CD4-positive, alpha-beta T cell treated with Interleukin-6 at 100 ng/mL for 8 hours (primary cell): ENCODE data around the gene SLFN5.
A peak's percentile ranks its signal among the peaks of the same experiment; 100 is the strongest.
"Not testable (repeated sequence)": the region's sequence is repeated elsewhere in the genome, so short reads cannot be mapped to it uniquely, and the experiment has no call there.

Experiments used
- DNase-seq: peaks from one replicate; pipeline ENCODE4 v3.0.0-alpha.2; 2020; ENCODE audit warnings: mixed read lengths, low spot score

SLFN5 gene

DNA sequence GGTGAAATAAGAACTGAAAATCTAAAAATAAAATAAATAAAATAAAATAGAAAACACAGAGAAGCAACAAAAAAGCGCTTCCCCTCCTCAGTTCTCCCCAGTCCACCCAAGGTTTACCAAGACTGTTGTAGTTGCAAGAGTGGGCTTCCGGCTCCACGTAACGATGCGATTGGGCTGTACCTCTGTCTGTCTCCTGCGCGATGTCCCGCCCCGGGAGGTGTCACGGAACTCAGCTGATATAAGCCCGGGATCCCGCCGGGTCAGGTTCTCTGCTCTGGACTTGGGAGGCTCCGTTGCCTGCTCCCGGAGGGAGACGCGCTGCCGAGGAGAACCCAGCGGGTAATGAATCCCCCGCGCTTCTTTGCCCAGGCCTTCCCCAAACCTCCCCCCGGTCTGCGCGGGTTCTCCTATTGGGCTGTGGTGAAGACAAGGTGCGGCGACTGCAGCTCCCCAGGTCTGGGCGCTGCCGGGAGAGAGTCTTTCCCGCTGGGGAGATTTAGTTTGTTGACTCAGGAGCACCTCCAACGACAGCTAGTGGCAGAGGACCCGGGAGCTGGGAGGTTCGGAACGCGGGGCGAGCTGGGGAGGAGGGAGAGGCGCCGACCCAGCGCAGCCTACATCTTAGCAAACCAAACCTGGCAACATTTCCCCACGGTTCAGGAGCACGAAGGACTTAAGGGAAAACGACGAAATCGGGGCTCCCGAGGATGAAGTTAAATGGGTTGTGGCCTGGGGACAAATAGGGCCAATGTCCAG is at the start of gene SLFN5:
TSS of gene SLFN5 (plus strand) at position 268 of the 756 bp plus-strand sequence. CDS start 15,619 bp downstream, outside the sequence.
- peak; percentile 95 for DNase-seq

- DNase-seq: not testable (repeated sequence)
These were observed 48.9 kb upstream of the SLFN5 start, which contains the start of gene SLC35G3 for GRCh38 chr17:35194001-35194400. TSS of gene SLC35G3 (minus strand) at chr17:35194393. CDS start at chr17:35194307, 86 bp downstream.

GRCh38 chr17:35195062-35195461 is 47.8 kb upstream of the SLFN5 start:
- DNase-seq: not testable (repeated sequence)

DNA sequence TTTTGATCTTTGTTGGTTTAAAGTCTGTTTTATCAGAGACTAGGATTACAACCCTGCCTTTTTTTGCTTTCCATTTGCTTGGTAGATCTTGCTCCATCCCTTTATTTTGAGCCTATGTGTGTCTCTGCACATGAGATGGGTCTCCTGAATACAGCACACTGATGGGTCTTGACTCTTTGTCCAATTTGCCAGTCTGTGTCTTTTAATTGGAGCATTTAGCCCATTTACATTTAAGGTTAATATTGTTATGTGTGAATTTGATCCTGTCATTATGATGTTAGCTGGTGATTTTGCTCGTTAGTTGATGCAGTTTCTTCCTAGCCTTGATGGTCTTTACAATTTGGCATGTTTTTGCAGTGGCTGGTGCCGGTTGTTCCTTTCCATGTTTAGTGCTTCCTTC is 40.3 kb upstream of the SLFN5 start:
- DNase-seq: not testable (repeated sequence)

DNA sequence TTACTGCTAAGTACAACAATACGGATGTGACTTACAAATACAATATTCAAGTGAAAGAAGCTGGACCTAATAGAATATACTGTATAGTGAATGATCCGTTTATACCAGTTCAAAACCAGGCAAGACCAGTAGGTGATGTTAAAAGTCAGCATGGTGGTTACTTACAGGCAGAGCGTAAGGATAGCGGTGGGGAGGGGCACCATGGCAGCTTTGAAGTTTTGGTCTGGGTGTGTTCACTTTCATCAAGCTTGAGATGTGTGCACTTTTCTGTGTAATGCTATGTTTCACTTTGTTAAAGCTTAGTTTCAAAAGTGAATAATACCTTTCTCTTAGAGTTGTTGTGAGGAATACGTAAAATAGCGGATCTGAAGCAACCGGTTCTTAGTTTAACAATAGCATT is 32.1 kb upstream of the SLFN5 start:
- peak; percentile 61 for DNase-seq

DNA sequence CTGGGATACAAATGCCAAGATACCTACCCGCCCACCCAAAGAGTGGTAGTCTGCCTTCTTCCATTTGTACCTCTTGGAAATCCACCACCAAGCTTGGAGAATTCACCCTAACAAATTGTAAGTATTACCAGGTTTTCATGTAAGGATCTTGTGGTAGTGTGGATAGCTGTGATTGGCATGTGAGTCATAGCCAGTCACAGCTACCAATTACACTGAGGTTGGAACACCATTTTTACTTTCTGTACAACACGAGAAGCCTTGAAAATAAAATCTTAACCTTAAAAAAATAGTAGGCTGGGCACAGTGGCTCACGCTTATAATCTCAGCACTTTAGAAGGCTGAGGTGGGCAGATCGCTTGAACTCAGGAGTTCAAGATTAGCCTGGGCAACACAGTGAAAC is 30.2 kb upstream of the SLFN5 start:
- peak; percentile 24 for DNase-seq

DNA sequence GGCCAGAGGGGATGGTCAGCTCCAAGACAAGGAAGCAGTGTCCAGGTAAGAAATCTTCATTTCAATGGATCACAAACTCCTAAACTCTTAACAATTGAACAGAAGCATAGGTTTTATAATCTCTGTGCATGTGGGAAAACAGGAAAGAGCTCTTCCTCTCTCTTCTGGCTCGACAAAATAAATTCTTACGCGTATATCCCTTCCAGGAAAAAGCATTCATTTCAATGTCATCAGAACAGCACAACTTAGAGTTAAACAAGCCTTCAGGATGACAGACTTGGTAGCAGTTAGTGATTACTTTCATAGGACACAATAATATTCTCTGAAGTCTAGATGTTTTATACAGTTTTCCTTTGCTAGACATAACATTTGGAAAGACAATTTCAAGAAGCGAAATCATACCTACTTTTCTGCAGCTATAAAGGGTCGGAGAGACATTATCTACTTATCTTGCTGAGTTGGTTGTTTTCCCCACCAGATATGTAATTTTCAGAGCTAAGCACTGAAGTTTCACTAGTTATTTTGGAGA is 29.4 kb upstream of the SLFN5 start:
- no peak for DNase-seq

DNA sequence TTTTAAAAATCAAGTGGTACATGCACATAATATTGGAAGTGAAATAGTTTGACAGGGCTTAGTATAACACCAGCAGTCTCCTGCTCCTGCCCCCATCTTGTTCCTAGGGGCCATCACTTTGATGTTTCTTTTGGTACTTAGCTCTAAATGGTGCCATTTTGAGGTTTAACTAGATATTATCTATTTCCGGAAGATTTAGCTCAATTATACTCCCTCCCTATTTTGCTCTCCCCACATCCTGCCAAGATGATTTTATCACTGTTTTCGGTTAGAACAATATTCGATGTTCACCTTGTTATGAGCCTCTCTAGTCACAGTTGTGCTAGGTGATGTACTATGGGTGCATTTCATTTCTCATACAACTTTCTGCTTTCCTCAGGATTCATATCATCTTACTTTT is 28.7 kb upstream of the SLFN5 start:
- DNase-seq: peak; percentile 87

DNA sequence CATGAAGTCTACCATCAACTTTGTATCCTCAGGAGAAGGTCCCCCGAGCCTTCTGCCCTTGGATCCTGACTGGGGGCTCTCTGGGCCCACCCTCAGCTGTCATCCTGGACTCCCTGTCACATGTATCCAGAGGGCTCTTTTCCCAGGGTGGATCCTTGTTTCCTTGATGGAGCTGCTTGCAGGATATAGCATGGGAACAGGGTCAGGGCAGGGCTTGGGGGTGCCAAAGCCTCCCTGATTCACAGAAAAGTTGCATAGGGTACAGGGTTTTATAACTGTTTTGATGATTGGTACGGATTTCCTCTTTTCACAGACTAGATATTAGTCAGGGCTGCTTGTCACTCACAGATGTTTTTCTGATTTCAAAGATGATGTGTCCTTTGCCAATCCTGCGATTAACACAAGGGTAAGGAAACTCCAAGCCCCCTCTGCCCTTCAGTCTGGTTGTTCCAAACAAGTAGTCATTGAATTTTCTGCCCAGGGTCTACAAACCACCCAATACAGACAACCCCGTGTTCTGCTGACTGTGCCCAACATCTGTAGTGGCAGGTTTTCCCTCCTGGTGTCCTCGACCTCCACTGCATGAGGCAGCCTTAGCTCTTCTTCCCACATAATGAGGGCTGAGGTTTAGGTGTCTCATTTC is 28.1 kb upstream of the SLFN5 start:
- peak; percentile 61 for DNase-seq

- no peak for DNase-seq
These were observed 25.8 kb upstream of the SLFN5 start for GRCh38 chr17:35217107-35217506.

DNA sequence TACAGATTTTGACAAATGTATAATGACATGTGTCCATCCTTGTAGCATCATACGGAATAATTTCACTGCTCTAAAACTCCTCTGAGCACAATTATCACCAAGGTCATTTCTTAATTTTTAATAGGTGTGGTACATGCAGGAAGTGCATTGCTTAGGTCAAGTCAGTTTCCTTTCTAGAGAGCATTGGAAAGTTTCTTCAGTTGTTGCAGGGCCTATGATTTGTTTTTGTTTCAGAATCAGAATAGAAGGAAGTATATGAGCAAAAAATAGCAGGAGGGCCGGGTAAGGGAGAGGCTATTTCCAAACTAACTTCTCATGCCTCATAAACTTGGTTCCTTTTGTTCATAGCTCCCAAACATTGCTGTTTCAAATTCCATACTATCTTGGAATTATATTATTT is 24.0 kb upstream of the SLFN5 start:
- DNase-seq: no peak

GRCh38 chr17:35222452-35222851 is 20.4 kb upstream of the SLFN5 start:
- DNase-seq: no peak

DNA sequence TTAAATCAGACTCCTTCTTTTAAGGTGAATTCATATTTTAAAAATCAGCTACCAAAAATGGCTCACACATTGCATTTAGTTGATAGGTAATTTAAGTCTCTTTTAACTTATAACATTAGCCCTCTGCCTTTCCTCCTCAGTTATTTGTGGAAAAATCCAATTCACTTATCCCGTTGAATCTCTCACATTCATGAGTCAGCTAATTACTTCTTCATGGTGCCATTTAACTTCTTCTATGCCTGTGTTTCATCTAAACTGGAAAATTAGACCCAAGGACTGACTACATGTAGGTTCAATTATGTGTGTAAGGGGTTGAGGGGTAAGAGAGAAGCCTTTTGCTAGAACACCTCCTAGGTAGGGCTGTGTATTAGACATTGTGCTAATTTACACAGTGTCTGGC is 18.4 kb upstream of the SLFN5 start:
- DNase-seq: no peak

GRCh38 chr17:35227546-35227945 is 15.3 kb upstream of the SLFN5 start:
- DNase-seq: no peak

DNA sequence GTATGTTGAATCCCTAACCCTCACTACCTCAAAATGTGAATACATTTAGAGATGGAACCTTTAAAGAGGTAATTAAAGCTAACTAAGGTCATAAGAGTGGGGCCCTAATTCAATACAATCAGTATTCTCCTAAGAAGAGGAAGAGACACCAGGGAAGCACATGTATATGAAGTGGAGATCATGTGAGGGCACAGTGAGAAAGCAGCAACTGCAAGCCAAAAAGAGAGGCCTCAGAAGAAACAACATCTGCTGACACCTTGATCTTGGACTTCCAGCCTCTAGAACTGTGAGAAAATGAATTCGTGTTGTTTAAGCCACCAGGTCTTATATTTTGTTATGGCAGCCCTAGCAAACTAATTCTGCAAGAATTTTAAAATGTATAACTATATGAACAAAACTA is 13.2 kb upstream of the SLFN5 start:
- no peak for DNase-seq

DNA sequence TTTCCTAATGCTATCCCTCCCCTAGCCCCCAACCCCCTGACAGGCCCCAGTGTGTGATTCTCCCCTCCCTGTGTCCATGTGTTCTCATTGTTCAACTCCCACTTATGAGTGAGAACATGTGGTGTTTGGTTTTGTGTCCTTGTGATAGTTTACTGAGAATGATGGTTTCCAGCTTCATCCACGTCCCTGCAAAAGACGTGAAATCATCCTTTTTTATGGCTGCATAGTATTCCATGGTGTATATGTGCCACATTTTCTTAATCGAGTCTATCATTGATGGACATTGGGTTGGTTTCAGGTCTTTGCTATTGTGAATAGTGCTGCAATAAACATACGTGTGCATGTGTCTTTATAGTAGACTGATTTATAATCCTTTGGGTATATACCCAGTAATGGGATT is 8.6 kb upstream of the SLFN5 start:
- DNase-seq: not testable (repeated sequence)

DNA sequence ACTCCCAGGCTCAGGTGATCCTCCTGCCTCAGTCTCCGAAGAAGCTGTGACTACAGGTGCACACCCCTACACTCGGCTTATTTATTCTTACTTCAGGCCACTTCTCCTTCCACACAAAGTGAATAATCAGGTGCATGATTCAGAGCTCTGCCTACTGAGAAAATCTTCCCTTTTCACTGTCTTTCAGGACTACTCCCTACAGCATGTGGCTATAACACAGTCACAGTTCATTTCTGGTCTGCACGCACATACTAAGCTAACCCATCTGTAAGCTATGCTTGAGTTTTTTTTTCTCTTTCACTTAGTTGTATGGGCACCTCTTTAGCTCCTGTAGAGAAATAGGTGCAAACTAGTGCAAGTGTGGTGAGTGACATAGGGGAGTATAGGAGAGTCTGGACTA is 7.6 kb upstream of the SLFN5 start:
- DNase-seq: no peak

GRCh38 chr17:35235917-35236316 is 7.0 kb upstream of the SLFN5 start:
- peak; percentile 34 for DNase-seq

DNA sequence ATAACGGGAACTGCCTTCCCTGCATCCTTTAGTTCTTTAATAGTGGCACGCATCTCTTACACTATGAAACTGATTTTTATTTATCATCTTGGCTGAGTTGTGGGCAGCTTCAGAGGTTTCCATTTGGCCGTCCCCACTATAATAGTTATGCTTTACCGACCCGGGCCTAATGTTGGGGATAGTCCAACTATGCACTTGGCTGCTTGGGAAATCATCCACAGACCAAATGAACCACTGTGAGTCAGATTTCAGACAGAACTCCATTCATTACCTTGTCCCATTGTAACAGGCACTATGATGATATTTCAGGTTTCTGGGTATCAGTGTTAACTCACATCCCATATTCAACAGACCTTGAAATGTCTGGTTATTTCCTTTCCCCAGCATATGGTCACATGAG is 6.1 kb upstream of the SLFN5 start:
- no peak for DNase-seq

GRCh38 chr17:35238821-35239220 is 4.1 kb upstream of the SLFN5 start:
- no peak for DNase-seq

- no peak for DNase-seq
These were observed 3.0 kb upstream of the SLFN5 start for GRCh38 chr17:35239823-35240222.

- DNase-seq: no peak
These were observed 2.0 kb upstream of the SLFN5 start for GRCh38 chr17:35240861-35241260.

DNA sequence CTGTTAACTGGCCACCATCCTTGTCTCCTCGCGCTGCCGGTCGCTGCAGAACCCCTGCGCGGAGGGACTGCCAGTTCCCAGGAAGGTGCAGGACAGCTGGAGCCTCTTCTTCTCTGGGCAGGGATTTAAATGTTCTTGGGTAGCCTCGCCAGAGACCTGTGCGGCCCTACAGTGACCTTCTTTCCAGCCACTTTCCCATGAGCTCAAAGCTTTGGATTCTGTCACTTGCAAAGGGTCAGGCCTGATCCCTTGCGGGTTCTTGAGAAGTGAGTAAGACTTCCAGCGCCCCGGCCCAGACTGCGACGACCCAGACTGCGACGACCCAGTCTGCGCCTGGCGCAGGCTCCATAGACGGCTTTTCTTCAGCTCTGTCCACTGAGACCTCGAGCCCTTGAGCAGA is 1.4 kb upstream of the SLFN5 start:
- peak; percentile 26 for DNase-seq
